Bronchial epithelial cell (primary cell): Measurements from ENCODE around the gene PKIB. TPM values are rescaled to one million over a fixed set of nuclear protein-coding genes. Genes with fewer than 3 reads are reported as not detected.
A peak's percentile ranks its signal among the peaks of the same experiment; 100 is the strongest.

ENCODE experiments used
- DNase-seq: peaks from one replicate; pipeline ENCODE4 v3.0.0-alpha.2; 2010; ENCODE audit warnings: low read depth
- FAIRE-seq: peaks from 2 replicates; lab custom pipeline; 2011; peaks lifted over from hg19 to GRCh38; lab: Jason Lieb, UNC
- H3K27me3 ChIP-seq: 2 replicates; pipeline ENCODE4 v1.5.1; 2011; ENCODE audit warnings: low read length; ENCODE audit not compliant: control insufficient read depth, insufficient read depth
- H3K36me3 ChIP-seq: 2 replicates; pipeline ENCODE4 v1.5.1; 2011; ENCODE audit warnings: low read length; ENCODE audit not compliant: control insufficient read depth, insufficient read depth
- H3K4me3 ChIP-seq: 2 replicates; pipeline ENCODE4 v1.5.1; 2011; ENCODE audit warnings: mild to moderate bottlenecking, low read depth, low read length, control low read depth
- total RNA-seq: library from RNA; depleted of rRNA; stranded (reverse); fragments of >200 nt; gene quantifications from 2 replicates; pipeline ENCODE4 v1.2.1, GENCODE V29; 2014
- TF ChIP-seq, protein P1 (sequence below): IDR thresholded peaks from 2 replicates; pipeline ENCODE4 v1.5.1; 2011; ENCODE audit warnings: mild to moderate bottlenecking, moderate library complexity, low read length, control low read depth, inconsistent platforms; ENCODE audit not compliant: insufficient read depth, severe bottlenecking

The PKIB gene
- total RNA-seq, 1 donor from 2014 or later = 3.9 TPM

DNA sequence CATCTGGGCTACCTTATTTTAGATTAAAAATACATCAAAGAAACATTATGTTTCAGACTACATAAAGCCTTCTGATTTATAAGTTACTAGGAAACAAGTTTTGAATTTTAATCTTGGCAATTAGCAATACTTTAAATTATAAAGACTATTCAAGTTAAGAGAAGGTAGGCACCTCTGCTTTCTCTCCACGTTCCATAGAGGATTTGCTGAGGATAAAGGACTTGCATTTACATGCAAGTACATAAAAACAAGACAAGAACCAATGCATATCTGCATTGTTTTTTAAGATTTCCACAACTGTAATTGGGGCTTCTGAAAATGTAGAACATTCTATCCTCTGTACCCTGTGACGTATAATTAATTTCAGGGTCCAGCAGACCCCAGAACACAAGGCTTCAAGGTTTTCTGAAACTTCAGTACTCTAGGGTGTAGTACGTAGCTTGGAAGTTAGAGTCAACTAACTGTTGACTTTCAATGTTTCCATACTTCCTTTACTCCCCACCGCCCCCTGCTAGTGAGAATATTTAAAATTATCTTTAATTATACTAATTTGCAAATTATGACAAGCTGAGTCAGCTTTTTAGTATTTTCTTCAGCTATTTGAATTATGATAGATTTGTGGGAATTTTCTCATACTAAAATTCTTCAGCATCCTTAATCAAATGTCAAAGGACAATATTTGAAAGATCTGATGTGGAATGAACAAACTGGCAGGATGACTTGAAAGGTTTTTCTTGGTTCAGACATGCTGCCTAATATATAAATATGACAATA is 82.8 kb downstream of the PKIB start:
- TF ChIP-seq, protein P1, sequence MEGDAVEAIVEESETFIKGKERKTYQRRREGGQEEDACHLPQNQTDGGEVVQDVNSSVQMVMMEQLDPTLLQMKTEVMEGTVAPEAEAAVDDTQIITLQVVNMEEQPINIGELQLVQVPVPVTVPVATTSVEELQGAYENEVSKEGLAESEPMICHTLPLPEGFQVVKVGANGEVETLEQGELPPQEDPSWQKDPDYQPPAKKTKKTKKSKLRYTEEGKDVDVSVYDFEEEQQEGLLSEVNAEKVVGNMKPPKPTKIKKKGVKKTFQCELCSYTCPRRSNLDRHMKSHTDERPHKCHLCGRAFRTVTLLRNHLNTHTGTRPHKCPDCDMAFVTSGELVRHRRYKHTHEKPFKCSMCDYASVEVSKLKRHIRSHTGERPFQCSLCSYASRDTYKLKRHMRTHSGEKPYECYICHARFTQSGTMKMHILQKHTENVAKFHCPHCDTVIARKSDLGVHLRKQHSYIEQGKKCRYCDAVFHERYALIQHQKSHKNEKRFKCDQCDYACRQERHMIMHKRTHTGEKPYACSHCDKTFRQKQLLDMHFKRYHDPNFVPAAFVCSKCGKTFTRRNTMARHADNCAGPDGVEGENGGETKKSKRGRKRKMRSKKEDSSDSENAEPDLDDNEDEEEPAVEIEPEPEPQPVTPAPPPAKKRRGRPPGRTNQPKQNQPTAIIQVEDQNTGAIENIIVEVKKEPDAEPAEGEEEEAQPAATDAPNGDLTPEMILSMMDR = no peak
- DNase-seq (no peak), FAIRE-seq (no peak)
- H3K36me3 ChIP-seq = no peaks in the 10 kb centered on the region
- no peaks in the 10 kb centered on the region for H3K27me3 ChIP-seq
- no peak overlapping the region for H3K4me3 ChIP-seq

DNA sequence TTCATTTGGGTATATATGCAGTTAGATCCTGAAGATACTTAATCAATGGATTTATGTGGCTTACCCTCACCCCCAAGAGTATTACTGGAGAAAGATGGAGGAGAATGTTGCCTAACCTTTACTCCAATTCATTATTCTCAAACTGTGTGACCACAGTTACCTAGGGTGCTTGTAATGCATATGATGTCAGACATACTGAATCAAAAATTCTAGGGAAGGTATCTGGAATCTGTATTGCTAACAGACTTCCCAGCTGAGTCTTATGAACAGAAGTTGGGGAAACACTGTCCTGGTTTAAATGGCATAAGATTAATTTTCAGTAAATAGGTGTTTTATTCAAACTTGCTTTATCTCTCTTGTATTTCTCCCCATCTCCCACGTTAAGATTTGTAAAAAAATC is 83.9 kb downstream of the PKIB start:
- Histone ChIP-seq H3K4me3 (no peak overlapping the region), H3K27me3 (no peaks in the 10 kb centered on the region), H3K36me3 (no peaks in the 10 kb centered on the region)
- no peak for FAIRE-seq
- TF ChIP-seq, protein P1 = no peak
- no peak for DNase-seq

DNA sequence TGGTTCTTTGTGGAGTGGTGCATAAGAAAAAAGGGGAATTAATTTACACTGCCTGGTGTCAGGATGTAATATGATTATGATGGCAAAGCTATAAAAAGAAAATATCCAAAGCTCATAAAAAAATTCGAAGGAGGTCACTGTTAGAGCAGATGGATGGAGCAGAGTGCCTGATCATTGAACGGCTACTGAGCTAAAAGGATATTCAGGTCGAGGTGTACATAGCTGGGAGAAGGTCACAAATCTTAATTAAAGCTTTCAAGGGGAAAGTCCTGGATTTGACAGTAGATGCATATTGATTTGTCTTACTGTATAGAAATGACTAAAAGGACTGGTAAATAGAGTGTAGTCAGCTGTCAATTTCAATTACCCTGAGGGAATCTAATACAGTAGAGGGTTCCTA is 84.4 kb downstream of the PKIB start:
- Histone ChIP-seq H3K4me3 (no peak overlapping the region), H3K27me3 (no peaks in the 10 kb centered on the region), H3K36me3 (no peaks in the 10 kb centered on the region)
- no peak for DNase-seq
- TF ChIP-seq, protein P1 = no peak
- no peak for FAIRE-seq

DNA sequence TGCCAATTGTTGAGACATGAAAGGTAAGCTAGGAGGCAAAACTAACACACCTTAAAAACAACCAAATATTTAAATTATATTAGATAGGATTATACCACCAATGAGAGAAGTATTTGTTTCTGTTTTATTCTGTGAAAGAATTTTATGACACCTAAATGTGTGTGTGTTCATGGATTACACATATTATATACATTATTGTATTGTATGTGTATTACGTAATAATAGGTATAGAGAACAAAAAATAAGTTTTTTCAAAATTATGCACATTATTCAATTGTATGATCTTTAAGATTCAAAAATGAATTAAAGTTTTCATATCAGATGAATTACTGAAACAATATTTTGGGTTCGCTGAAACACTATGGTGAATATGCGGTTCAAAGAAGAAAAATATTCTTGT is 85.0 kb downstream of the PKIB start:
- FAIRE-seq = no peak

DNA sequence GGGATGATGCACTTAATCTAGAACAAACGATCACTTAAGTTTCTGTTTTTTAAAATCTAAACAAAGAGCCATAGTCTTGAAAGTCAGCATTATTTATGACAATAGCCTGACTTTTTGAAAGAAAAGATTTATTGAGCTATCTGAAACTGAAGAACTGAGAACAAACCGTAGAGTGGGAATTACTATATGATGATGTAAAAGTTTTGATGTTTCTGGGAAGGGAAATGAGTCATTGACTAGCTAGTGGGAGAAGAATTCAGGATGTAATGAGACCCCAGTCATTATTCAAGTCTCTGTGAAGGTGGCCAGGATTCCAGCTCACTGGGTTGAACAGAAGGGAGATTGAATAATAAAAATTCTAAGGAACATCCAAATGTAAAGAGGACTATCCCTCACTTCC is 85.9 kb downstream of the PKIB start:
- H3K36me3 ChIP-seq = no peaks in the 10 kb centered on the region
- TF ChIP-seq, protein P1 = no peak
- DNase-seq (peak; percentile 92), FAIRE-seq (no peak)
- H3K27me3 ChIP-seq = no peaks in the 10 kb centered on the region
- H3K4me3 ChIP-seq = no peak overlapping the region

More for the DNA sequence above, 85.0 kb downstream of the PKIB start:
- no peak for DNase-seq
- no peaks in the 10 kb centered on the region for H3K27me3 ChIP-seq
- H3K4me3 ChIP-seq = no peak overlapping the region
- no peaks in the 10 kb centered on the region for H3K36me3 ChIP-seq
- TF ChIP-seq, protein P1 = no peak
